Lower lobe of right lung (tissue), 2 donors: Measurements from ENCODE around the gene GOLGB1. TPM values are rescaled to one million over a fixed set of nuclear protein-coding genes. Genes with fewer than 3 reads are reported as not detected.
A peak's percentile ranks its signal among the peaks of the same experiment; 100 is the strongest.

Experiments
- ATAC-seq, 2 donors: fragments of 200-7000 bp; cut with Tn5 transposase; one replicate each; pipeline ENCODE4 v1.9.1; 2020 to 2022; ENCODE audit warnings: mild to moderate bottlenecking in 2 of 2, moderate library complexity in 2 of 2
- DNase-seq: peaks from one replicate; pipeline ENCODE4 v3.0.0-alpha.2; 2020
- H3K27ac ChIP-seq: fragments of 200-600 bp; one replicate; pipeline ENCODE4 v1.8.0; 2022
- H3K27me3 ChIP-seq: fragments of 200-600 bp; one replicate; pipeline ENCODE4 v1.8.0; 2022; ENCODE audit warnings: low read depth
- H3K36me3 ChIP-seq: fragments of 200-600 bp; one replicate; pipeline ENCODE4 v1.8.0; 2022; ENCODE audit warnings: mild to moderate bottlenecking
- H3K4me1 ChIP-seq: fragments of 200-600 bp; one replicate; pipeline ENCODE4 v1.8.0; 2022
- H3K4me3 ChIP-seq: fragments of 200-600 bp; one replicate; pipeline ENCODE4 v1.8.0; 2022; ENCODE audit warnings: mild to moderate bottlenecking
- H3K9me3 ChIP-seq: fragments of 200-600 bp; one replicate; pipeline ENCODE4 v1.8.0; 2022
- intact Hi-C: fragments of 100-400 bp; cut with DNase I; formaldehyde crosslinking; loops from one replicate; pipeline ENCODE4 v1.11.0; 2022
- total RNA-seq: library from RNA; stranded (reverse); fragmentation: NEBNext Ultra II Directional; extraction: Animal tissue kit (Norgen Biotek cat#: 25700); gene quantifications from one replicate; pipeline ENCODE4 v1.2.1, GENCODE V29; 2021
- TF ChIP-seq, protein P1 (sequence below): fragments of 200-600 bp; IDR thresholded peaks from one replicate; pipeline ENCODE4 v1.8.0; 2022; ENCODE audit warnings: antibody characterized with exemption, mild to moderate bottlenecking
- donor health status: DM: no; HTN: yes; CAD: no; lungs with severe emphysema.

The GOLGB1 gene
- total RNA-seq, 1 donor from 2014 or later = 55.4 TPM

DNA sequence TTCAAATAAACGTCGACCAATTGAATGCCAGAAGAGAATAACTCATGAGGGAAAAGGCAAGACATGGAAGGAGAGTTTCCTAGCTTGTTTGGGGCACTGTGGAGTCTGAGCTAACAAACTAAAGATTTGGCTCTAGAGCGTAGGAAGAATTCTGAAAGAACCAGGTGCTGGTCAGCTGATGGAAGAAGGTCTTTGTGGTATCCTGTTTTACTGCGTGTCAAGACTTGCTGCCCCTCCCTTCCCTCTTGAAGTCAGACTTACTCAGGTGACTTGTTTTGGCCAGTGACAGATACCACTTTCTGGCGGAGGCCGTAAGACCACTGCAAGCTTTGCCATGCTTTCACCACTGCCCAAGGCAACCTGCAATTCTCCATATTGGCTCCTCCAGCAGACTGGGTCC lies 88.2 kb downstream of the GOLGB1 start:
- intact Hi-C loops = no loop called here

DNA sequence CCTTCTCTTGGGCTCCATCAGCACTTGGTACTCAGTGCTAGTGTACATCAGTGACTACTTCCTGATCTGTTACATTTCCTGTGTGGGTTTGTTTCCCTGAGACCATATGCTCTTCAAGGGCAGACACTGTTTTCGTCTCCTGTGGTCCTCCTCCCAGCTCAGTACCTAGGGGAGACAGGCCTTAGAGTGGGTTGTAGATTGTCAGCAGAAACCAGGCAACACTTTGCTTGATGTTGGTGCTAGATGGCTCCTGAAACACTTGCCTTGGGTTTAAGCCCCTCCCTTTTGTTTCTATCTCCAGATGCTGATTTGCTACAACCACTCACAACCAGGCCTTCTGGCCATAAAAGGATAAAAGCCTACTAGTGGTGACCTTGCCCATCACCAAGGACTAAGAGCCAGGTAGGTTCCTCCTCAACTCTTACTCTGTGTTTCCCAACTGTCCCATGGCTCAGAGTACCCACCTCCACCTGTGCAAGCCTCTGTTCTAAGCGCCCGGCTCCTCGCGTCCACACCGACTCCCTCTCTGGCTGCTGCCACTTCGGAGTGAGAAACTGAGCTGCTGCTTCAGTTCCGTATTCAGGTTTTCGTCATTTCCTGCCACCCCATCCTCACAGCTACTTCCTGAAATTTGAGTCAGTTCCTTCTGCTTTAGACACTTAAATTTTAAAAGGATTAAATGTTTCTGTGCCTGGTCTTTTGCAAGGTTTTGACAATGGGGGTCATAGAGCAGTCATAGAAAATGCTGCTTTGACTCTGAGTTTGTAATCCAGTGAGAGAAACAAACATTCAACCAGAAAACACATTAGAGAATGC lies 89.0 kb downstream of the GOLGB1 start, which contains the start of gene HCLS1:
Gene HCLS1, minus strand, starts transcription at position 548 of the 816 bp plus-strand sequence. CDS start 2,556 bp downstream, outside the sequence.
- intact Hi-C loops = no loop called here
- Histone ChIP-seq H3K27ac (peak within 1 kb of the TSS; percentile 85), H3K4me3 (peak within 1 kb of the TSS; percentile 50), H3K4me1 (peaks cover 21% of the 10 kb centered on the region), H3K36me3 (peaks cover 45% of the 10 kb centered on the region), H3K9me3 (no peaks in the 10 kb centered on the region), H3K27me3 (no peaks in the 10 kb centered on the region)
- peak; percentile 74 for DNase-seq
- peak; percentile 83 to 85 for ATAC-seq
- TF ChIP-seq, protein P1, sequence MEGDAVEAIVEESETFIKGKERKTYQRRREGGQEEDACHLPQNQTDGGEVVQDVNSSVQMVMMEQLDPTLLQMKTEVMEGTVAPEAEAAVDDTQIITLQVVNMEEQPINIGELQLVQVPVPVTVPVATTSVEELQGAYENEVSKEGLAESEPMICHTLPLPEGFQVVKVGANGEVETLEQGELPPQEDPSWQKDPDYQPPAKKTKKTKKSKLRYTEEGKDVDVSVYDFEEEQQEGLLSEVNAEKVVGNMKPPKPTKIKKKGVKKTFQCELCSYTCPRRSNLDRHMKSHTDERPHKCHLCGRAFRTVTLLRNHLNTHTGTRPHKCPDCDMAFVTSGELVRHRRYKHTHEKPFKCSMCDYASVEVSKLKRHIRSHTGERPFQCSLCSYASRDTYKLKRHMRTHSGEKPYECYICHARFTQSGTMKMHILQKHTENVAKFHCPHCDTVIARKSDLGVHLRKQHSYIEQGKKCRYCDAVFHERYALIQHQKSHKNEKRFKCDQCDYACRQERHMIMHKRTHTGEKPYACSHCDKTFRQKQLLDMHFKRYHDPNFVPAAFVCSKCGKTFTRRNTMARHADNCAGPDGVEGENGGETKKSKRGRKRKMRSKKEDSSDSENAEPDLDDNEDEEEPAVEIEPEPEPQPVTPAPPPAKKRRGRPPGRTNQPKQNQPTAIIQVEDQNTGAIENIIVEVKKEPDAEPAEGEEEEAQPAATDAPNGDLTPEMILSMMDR = no peak

More for the DNA sequence above, 88.2 kb downstream of the GOLGB1 start:
- Histone ChIP-seq H3K27me3 (no peaks in the 10 kb centered on the region), H3K4me1 (peaks cover 21% of the 10 kb centered on the region), H3K9me3 (no peaks in the 10 kb centered on the region), H3K36me3 (peaks cover 54% of the 10 kb centered on the region), H3K4me3 (no peak overlapping the region), H3K27ac (peak overlapping the region; percentile 85)
- DNase-seq (no peak), ATAC-seq (no peak)
- TF ChIP-seq, protein P1 = no peak

DNA sequence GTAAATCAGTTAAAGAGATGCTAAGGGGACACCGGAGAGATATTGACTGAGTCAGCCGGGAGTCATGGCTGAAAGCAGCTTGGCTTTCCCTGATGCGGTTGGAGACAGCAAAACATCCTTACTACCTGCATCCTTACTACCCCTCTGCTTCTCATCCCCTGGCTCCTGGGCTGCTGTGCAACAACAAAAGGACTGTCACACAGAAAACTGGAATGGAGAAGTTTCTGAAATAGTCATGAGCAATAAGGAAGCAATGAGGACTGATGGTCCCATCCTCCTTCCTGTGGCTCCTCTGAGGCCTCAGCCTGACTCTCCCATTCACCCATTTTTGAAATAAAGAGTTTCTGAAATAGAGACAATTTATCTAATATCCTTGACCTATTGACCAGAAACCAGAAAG lies 90.0 kb downstream of the GOLGB1 start:
- peak overlapping the region; percentile 85 for H3K27ac ChIP-seq
- peak overlapping the region; percentile 50 for H3K4me3 ChIP-seq
- H3K36me3 ChIP-seq = peaks cover 36% of the 10 kb centered on the region
- no peaks in the 10 kb centered on the region for H3K9me3 ChIP-seq
- intact Hi-C loops = no loop called here
- no peaks in the 10 kb centered on the region for H3K27me3 ChIP-seq
- TF ChIP-seq, protein P1 = no peak
- peak in 1 of 2 donors; percentile 37 for ATAC-seq
- DNase-seq = no peak
- peaks cover 21% of the 10 kb centered on the region for H3K4me1 ChIP-seq

DNA sequence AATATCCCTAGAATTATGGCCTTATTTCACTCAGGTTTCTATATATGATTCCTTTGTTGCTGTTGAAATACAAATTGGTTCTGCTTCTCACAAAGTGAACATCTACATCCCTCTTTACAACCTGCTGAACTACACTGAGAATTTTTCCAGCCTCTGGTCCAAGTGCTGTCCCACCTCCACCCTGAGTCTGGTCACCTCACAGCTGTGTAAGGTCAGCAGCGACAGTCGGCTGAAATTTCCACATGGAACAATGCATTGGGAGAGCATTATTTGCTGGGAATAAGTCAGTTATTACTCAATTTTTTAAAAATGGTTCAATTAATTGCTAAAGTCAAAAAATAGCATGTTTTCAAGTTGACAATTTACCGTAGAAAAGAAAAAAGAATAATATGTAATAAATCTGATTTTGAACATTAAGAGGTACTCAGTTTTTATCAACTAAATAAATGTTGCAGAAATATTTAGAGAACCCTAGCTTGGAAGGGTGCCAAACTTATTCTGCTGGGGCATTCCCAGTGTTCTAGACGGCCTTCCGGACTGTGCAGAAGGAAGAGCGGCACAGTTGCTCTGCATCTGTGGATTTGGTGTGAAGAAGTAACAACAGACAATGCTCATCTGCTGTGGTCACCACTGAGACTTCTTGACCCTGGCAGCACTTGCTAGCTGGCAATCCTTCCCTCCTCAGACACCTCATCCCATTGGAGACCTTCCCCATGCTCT lies 90.7 kb downstream of the GOLGB1 start:
- no peak for DNase-seq
- Histone ChIP-seq H3K4me3 (peak overlapping the region; percentile 50), H3K4me1 (peaks cover 21% of the 10 kb centered on the region)

More for the DNA sequence above, 90.7 kb downstream of the GOLGB1 start:
- Histone ChIP-seq H3K27ac (peak overlapping the region; percentile 85), H3K9me3 (no peaks in the 10 kb centered on the region), H3K36me3 (peaks cover 29% of the 10 kb centered on the region), H3K27me3 (no peaks in the 10 kb centered on the region)
- intact Hi-C loops = no loop called here
- no peak for ATAC-seq
- TF ChIP-seq, protein P1 = no peak
